PC-3 (cell line): Measurements from ENCODE around the gene MFAP1.

Source experiments
- CTCF ChIP-seq: fragments of 300-600 bp; sonication (generic); conservative IDR thresholded peaks from 2 replicates; pipeline ENCODE4 v1.5.1; 2017; ENCODE audit warnings: antibody characterized with exemption, low read depth, mild to moderate bottlenecking, low read length
- EZH2 ChIP-seq: fragments of 300-600 bp; sonication (generic); IDR thresholded peaks from one replicate; pipeline ENCODE4 v1.6.1; 2017; ENCODE audit warnings: antibody characterized with exemption, mild to moderate bottlenecking, low read length; ENCODE audit not compliant: unreplicated experiment

- TF ChIP-seq EZH2 (no peak), CTCF (no peak)
These were observed 35.1 kb downstream of the MFAP1 start for GRCh38 chr15:43789409-43789808.
